C4-2B (cell line): ENCODE measurements around the gene DNAJC11.
A peak's percentile ranks its signal among the peaks of the same experiment; 100 is the strongest.

Experiments used
- H3K27ac ChIP-seq: fragments of 450-650 bp; 2 replicates; pipeline ENCODE4 v1.5.1; 2017
- ZFX ChIP-seq: fragments of 450-650 bp; IDR thresholded peaks from 2 replicates; pipeline ENCODE4 v1.6.1; 2017
- TF ChIP-seq, protein P1 (sequence below): fragments of 450-650 bp; conservative IDR thresholded peaks from 2 replicates; pipeline ENCODE4 v1.5.1; 2017; ENCODE audit warnings: mild to moderate bottlenecking

The DNAJC11 gene

DNA sequence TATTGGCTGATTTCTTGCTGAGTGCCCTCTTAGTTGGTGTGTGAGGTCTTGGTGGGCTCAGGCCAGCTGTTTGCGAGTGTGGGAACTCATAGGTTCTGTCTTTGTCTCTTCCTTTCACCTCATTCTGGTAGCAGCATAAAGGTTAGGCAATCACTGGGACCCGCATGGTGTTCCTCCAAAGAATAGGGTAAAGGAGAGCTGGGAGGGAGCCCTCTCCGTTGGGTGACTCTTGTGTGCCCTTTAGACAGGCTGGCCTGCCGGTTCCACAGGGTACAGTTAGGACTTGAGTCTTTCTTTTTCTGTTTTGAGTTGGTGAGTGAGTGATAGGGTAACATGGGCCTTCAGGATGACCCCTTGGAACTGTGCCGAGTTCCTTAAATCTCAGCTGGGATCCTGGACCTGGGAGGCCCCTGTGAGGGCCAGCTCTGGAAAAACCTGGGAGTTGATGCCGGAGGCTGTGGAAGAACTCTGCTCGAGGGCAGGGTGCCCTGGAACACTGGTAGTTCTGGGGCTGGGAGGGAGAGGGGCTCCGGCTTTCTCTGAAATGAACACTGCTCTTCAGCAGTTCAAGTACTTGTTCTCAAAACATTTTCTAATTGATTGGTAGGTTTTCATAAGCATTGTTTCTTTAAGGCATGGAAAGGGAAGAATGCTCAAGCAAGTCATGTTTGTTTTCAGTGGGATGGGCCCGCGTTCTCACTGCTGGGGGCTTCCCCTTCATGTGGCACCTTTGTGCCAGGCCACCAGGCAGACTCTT, 79.0 kb downstream of the DNAJC11 start:
- H3K27ac ChIP-seq: peak overlapping the region; percentile 85

DNA sequence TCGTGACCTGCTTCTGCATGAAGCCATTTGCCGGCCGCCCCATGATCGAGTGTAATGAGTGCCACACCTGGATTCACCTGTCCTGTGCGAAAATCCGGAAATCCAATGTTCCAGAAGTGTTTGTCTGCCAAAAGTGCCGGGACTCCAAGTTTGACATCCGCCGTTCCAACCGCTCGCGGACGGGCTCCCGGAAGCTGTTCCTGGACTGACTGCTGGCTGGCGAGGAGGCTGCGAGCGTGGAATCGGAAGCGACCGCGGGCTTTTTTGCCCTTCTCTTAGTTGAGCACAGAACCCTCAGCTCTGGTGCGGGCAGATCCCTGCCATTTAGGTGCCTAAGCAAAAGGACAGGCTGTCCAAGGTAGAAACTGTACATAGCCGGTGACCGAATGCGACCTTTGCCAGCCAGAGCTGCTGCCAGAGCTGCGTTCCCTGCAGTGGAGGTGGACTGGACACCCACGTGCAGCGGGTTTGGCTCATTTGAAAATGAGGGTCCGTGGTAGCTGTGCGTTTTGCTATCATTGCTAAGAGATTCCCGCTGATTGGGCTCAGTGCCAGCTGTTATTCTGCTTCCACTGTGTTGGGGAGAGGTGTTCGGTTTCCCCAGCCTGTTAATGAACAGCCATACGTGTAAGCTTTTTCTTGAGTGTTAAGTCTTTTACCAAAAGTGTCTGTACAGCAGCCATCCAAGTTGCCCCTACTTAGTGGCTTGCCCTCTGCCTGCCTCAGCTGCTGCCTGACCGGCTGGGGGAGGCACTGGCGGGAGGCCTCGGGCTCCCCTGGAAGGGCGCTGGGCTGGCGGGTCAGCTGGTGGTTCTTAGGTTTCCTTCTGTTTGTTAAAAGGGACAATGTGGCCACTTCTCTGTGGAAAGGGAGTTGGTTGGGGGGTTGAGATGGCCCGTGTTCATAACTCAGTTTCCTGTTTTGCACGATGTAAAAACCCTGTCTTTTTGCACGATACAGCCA, 79.9 kb downstream of the DNAJC11 start:
- H3K27ac ChIP-seq: peak overlapping the region; percentile 85
- TF ChIP-seq, protein P1, sequence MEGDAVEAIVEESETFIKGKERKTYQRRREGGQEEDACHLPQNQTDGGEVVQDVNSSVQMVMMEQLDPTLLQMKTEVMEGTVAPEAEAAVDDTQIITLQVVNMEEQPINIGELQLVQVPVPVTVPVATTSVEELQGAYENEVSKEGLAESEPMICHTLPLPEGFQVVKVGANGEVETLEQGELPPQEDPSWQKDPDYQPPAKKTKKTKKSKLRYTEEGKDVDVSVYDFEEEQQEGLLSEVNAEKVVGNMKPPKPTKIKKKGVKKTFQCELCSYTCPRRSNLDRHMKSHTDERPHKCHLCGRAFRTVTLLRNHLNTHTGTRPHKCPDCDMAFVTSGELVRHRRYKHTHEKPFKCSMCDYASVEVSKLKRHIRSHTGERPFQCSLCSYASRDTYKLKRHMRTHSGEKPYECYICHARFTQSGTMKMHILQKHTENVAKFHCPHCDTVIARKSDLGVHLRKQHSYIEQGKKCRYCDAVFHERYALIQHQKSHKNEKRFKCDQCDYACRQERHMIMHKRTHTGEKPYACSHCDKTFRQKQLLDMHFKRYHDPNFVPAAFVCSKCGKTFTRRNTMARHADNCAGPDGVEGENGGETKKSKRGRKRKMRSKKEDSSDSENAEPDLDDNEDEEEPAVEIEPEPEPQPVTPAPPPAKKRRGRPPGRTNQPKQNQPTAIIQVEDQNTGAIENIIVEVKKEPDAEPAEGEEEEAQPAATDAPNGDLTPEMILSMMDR: no peak
- TF ChIP-seq ZFX: no peak

More for the DNA sequence above, 79.0 kb downstream of the DNAJC11 start:
- TF ChIP-seq, protein P1: no peak
- no peak for TF ChIP-seq ZFX

GRCh38 chr1:6619045-6619444, 82.6 kb downstream of the DNAJC11 start:
- TF ChIP-seq, protein P1: no peak
- no peak for TF ChIP-seq ZFX
- no peak overlapping the region for H3K27ac ChIP-seq

- peak overlapping the region; percentile 87 for H3K27ac ChIP-seq
- peak; percentile 49; the same call in 1 of the 2 replicates for TF ChIP-seq ZFX
- TF ChIP-seq, protein P1: no peak
Observed at GRCh38 chr1:6614929-6615785, 86.5 kb downstream of the DNAJC11 start.

- H3K27ac ChIP-seq: peak overlapping the region; percentile 87
- peak; percentile 48; the same call in 1 of the 2 replicates for TF ChIP-seq ZFX
- TF ChIP-seq, protein P1: no peak
Observed at GRCh38 chr1:6614019-6614928, 87.3 kb downstream of the DNAJC11 start.

- H3K27ac ChIP-seq: peak within 1 kb of the TSS; percentile 87
- TF ChIP-seq, protein P1: no peak
- no peak for TF ChIP-seq ZFX
Observed at GRCh38 chr1:6613361-6614018, 88.1 kb downstream of the DNAJC11 start, which contains the start of gene PHF13. PHF13 (plus strand) TSS chr1:6613731; CDS start chr1:6614067, 336 bp downstream.
